K562 (cell line): ENCODE measurements around the gene RNF223. TPM values are rescaled to one million over a fixed set of nuclear protein-coding genes. Genes with fewer than 3 reads are reported as not detected.

ENCODE experiments used
- BACH1 ChIP-seq: fragments of 200-800 bp; sonication (Bioruptor generic); IDR thresholded peaks from 2 replicates; pipeline ENCODE4 v1.6.1; 2016; ENCODE audit warnings: missing genetic modification characterization, missing compliant biosample characterization
- BMI1 ChIP-seq: fragments of 150-350 bp; IDR thresholded peaks from 2 replicates; pipeline ENCODE4 v1.6.1; 2014; ENCODE audit warnings: low read length
- CHCHD3 ChIP-seq: fragments of 250-450 bp; sonication (Bioruptor Pico); IDR thresholded peaks from 2 replicates; pipeline ENCODE4 v2.1.2; 2022; ENCODE audit warnings: mild to moderate bottlenecking
- COPS2 ChIP-seq: fragments of 450-650 bp; conservative IDR thresholded peaks from 2 replicates; pipeline ENCODE4 v1.6.1; 2016; ENCODE audit warnings: mild to moderate bottlenecking, moderate library complexity
- EGR1 ChIP-seq: fragments of 450-650 bp; conservative IDR thresholded peaks from 2 replicates; pipeline ENCODE4 v1.6.1; 2017; ENCODE audit warnings: mild to moderate bottlenecking
- SMARCA5 ChIP-seq: fragments of 450-650 bp; IDR thresholded peaks from 2 replicates; pipeline ENCODE4 v1.6.1; 2016
- SRF ChIP-seq, 2 experiments: fragments of 250-450, 450-650 bp in 1 of 2; sonication (Bioruptor Pico) in 1 of 2; sonication (generic) in 1 of 2; formaldehyde crosslinking; IDR thresholded peaks; 2 replicates each; pipeline versions ENCODE4 v1.5.0 to v1.5.1; 2020 to 2022; ENCODE audit warnings: mild to moderate bottlenecking in 1 of 2, missing genetic modification reagents in 1 of 2
- ZC3H4 ChIP-seq: sonication (generic); formaldehyde crosslinking; IDR thresholded peaks from 2 replicates; pipeline ENCODE4 v1.9.0; 2021; ENCODE audit warnings: missing genetic modification reagents, borderline replicate concordance
- ZFP1 ChIP-seq: fragments of 450-650 bp; formaldehyde crosslinking; IDR thresholded peaks from 2 replicates; pipeline ENCODE4 v1.4.0; 2020; ENCODE audit warnings: mild to moderate bottlenecking, mixed read lengths
- ZFX ChIP-seq: sonication (generic); formaldehyde crosslinking; IDR thresholded peaks from 2 replicates; pipeline ENCODE4 v1.8.0; 2022; ENCODE audit warnings: mild to moderate bottlenecking, missing genetic modification reagents, moderate library complexity
- ZNF12 ChIP-seq: sonication (generic); formaldehyde crosslinking; IDR thresholded peaks from 2 replicates; pipeline ENCODE4 v1.4.0; 2020; ENCODE audit warnings: mild to moderate bottlenecking, missing genetic modification reagents
- ZNF140 ChIP-seq: fragments of 250-450 bp; sonication (Bioruptor Pico); IDR thresholded peaks from 2 replicates; pipeline ENCODE4 v1.8.0; 2021; ENCODE audit warnings: moderate library complexity, mild to moderate bottlenecking, inconsistent platforms
- ZNF766 ChIP-seq: fragments of 200-800 bp; sonication (Bioruptor generic); conservative IDR thresholded peaks from 2 replicates; pipeline ENCODE4 v1.6.1; 2016; ENCODE audit warnings: missing genetic modification characterization, missing compliant biosample characterization
- ZNF780A ChIP-seq: fragments of 250-450 bp; sonication (Bioruptor Pico); IDR thresholded peaks from 2 replicates; pipeline ENCODE4 v1.5.0; 2021; ENCODE audit warnings: mild to moderate bottlenecking
- polyA plus RNA-seq, 8 experiments: library from polyadenylated mRNA; depleted of rRNA in 4 of 8; stranded (reverse) in 5 of 8; unstranded in 3 of 8; fragments of >200 nt; fragmentation: Nextera tagmentation in 2 of 8; fragmentation: Illumina TruSeq in 1 of 8; extraction: Ambion mirVana in 2 of 8; extraction: Trizol in 1 of 8; gene quantifications; 2 replicates each; pipeline versions ENCODE4 v1.2.1 to v1.2.3, GENCODE V29; 2011 to 2014; ENCODE audit warnings: inconsistent platforms in 1 of 8, missing spikeins in 1 of 8
- total RNA-seq, 7 experiments: library from RNA; depleted of rRNA in 6 of 7; stranded (reverse); fragments of >200 nt in 6 of 7; fragmentation: Illumina TruSeq in 2 of 7; extraction: Trizol in 2 of 7; gene quantifications; 2 replicates each; pipeline versions ENCODE4 v1.2.1 to v1.2.3, GENCODE V29; 2011 to 2021; ENCODE audit warnings: low replicate concordance in 1 of 7
- TF ChIP-seq, protein P1 (sequence below): sonication (generic); formaldehyde crosslinking; IDR thresholded peaks from 2 replicates; pipeline ENCODE4 v1.8.0; 2022; ENCODE audit warnings: missing genetic modification reagents, mild to moderate bottlenecking, moderate library complexity, borderline replicate concordance
- TF ChIP-seq, protein P2 (sequence below): IDR thresholded peaks from 2 replicates; pipeline ENCODE4 v1.6.1; 2016; ENCODE audit warnings: missing genetic modification characterization, missing compliant biosample characterization
- TF ChIP-seq, protein P3 (sequence below): sonication (generic); formaldehyde crosslinking; IDR thresholded peaks from 2 replicates; pipeline ENCODE4 v1.8.0; 2022; ENCODE audit warnings: mild to moderate bottlenecking, missing genetic modification reagents
- TF ChIP-seq, protein P4 (sequence below): fragments of 200-800 bp; sonication (Bioruptor generic); IDR thresholded peaks from 2 replicates; pipeline ENCODE4 v1.6.1; 2017; ENCODE audit warnings: missing genetic modification characterization, missing compliant biosample characterization
- TF ChIP-seq, protein P5 (sequence below): sonication (generic); formaldehyde crosslinking; IDR thresholded peaks from 2 replicates; pipeline ENCODE4 v1.8.1; 2023; ENCODE audit warnings: mild to moderate bottlenecking, missing genetic modification reagents

Gene RNF223
- total and polyA plus RNA-seq, 9 of the 15 experiments (the other 6 are each of a cell fraction or from before 2014, with no cell fraction given): 0.04 to 0.32 TPM; not detected in 7

DNA sequence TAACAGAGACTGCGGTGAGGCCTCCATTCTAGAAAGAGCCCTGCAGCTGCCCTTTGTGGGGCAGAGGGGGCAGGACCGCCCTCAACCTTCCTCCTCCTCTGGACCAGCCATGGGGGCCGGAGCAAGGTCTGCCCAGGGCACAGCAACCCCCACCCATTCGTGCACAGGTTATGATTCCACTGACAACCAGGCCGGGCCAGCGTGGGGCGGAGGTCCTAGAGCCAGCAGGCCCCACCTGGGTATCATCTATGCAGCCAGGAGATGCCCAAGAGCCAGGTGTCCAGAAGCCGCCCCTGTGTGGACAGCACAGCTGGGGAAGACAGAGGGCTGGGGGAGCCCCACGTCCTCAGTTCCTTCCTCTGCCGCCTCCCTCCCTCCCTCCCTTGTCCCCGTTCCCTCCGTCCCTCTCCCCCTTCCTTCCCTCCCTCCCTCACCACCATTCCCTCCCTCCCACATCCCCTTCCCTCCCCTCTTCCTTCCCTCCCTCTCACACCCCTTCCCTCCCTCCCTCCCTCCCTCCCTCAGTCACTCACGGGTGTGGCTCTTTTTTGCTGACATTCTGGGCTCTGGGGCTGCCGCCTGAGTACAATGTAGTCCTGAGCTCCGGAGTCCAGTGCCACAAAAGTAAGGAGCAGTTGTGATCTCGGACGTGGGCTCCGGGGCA lies 12.3 kb downstream of the RNF223 start (continued):
- TF ChIP-seq, protein P1, sequence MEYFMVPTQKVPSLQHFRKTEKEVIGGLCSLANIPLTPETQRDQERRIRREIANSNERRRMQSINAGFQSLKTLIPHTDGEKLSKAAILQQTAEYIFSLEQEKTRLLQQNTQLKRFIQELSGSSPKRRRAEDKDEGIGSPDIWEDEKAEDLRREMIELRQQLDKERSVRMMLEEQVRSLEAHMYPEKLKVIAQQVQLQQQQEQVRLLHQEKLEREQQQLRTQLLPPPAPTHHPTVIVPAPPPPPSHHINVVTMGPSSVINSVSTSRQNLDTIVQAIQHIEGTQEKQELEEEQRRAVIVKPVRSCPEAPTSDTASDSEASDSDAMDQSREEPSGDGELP (CRISPR knock-in tag): peak; percentile 31; the same call in 1 of the 2 replicates
- TF ChIP-seq ZNF766 (CRISPR knock-in tag) (no peak), ZC3H4 (CRISPR knock-in tag) (no peak), BMI1 (no peak), BACH1 (tag) (no peak), EGR1 (no peak), CHCHD3 (CRISPR knock-in tag) (no peak), COPS2 (no peak), ZFP1 (CRISPR knock-in tag) (peak; percentile 76), ZNF140 (CRISPR knock-in tag) (no peak), SMARCA5 (no peak), ZFX (peak; percentile 18; the same call in 1 of the 2 replicates), ZNF12 (no peak), ZNF780A (CRISPR knock-in tag) (no peak), SRF (CRISPR knock-in tag; IDR thresholded peaks at IDR 0.05) (no peak)
- TF ChIP-seq, protein P2, sequence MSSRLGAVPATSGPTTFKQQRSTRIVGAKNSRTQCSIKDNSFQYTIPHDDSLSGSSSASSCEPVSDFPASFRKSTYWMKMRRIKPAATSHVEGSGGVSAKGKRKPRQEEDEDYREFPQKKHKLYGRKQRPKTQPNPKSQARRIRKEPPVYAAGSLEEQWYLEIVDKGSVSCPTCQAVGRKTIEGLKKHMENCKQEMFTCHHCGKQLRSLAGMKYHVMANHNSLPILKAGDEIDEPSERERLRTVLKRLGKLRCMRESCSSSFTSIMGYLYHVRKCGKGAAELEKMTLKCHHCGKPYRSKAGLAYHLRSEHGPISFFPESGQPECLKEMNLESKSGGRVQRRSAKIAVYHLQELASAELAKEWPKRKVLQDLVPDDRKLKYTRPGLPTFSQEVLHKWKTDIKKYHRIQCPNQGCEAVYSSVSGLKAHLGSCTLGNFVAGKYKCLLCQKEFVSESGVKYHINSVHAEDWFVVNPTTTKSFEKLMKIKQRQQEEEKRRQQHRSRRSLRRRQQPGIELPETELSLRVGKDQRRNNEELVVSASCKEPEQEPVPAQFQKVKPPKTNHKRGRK (tag): no peak
- TF ChIP-seq, protein P3, sequence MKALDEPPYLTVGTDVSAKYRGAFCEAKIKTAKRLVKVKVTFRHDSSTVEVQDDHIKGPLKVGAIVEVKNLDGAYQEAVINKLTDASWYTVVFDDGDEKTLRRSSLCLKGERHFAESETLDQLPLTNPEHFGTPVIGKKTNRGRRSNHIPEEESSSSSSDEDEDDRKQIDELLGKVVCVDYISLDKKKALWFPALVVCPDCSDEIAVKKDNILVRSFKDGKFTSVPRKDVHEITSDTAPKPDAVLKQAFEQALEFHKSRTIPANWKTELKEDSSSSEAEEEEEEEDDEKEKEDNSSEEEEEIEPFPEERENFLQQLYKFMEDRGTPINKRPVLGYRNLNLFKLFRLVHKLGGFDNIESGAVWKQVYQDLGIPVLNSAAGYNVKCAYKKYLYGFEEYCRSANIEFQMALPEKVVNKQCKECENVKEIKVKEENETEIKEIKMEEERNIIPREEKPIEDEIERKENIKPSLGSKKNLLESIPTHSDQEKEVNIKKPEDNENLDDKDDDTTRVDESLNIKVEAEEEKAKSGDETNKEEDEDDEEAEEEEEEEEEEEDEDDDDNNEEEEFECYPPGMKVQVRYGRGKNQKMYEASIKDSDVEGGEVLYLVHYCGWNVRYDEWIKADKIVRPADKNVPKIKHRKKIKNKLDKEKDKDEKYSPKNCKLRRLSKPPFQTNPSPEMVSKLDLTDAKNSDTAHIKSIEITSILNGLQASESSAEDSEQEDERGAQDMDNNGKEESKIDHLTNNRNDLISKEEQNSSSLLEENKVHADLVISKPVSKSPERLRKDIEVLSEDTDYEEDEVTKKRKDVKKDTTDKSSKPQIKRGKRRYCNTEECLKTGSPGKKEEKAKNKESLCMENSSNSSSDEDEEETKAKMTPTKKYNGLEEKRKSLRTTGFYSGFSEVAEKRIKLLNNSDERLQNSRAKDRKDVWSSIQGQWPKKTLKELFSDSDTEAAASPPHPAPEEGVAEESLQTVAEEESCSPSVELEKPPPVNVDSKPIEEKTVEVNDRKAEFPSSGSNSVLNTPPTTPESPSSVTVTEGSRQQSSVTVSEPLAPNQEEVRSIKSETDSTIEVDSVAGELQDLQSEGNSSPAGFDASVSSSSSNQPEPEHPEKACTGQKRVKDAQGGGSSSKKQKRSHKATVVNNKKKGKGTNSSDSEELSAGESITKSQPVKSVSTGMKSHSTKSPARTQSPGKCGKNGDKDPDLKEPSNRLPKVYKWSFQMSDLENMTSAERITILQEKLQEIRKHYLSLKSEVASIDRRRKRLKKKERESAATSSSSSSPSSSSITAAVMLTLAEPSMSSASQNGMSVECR (CRISPR knock-in tag): 0 out of 2 replicates have a peak, but pooled peaks have one; percentile 15
- TF ChIP-seq, protein P4, sequence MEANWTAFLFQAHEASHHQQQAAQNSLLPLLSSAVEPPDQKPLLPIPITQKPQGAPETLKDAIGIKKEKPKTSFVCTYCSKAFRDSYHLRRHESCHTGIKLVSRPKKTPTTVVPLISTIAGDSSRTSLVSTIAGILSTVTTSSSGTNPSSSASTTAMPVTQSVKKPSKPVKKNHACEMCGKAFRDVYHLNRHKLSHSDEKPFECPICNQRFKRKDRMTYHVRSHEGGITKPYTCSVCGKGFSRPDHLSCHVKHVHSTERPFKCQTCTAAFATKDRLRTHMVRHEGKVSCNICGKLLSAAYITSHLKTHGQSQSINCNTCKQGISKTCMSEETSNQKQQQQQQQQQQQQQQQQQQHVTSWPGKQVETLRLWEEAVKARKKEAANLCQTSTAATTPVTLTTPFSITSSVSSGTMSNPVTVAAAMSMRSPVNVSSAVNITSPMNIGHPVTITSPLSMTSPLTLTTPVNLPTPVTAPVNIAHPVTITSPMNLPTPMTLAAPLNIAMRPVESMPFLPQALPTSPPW (CRISPR knock-in tag): peak; percentile 74
- TF ChIP-seq, protein P5, sequence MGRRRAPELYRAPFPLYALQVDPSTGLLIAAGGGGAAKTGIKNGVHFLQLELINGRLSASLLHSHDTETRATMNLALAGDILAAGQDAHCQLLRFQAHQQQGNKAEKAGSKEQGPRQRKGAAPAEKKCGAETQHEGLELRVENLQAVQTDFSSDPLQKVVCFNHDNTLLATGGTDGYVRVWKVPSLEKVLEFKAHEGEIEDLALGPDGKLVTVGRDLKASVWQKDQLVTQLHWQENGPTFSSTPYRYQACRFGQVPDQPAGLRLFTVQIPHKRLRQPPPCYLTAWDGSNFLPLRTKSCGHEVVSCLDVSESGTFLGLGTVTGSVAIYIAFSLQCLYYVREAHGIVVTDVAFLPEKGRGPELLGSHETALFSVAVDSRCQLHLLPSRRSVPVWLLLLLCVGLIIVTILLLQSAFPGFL (CRISPR knock-in tag): no peak
